Karpas-422 (cell line): ENCODE data around the gene AGPAT4. TPM values are rescaled to one million over a fixed set of nuclear protein-coding genes. Genes with fewer than 3 reads are reported as not detected.

ENCODE experiments used
- DNase-seq: peaks from one replicate; pipeline ENCODE4 v3.0.0-alpha.2; 2015
- H2AFZ ChIP-seq: fragments of 200-600 bp; sonication (generic); 2 replicates; pipeline ENCODE4 v1.6.1; 2014; ENCODE audit warnings: antibody characterized with exemption, low read length, mixed read lengths
- H3K27ac ChIP-seq: fragments of 200-600 bp; sonication (generic); 2 replicates; pipeline ENCODE4 v1.5.1; 2014; ENCODE audit warnings: mild to moderate bottlenecking, low read length, moderate library complexity
- H3K27me3 ChIP-seq: fragments of 200-600 bp; sonication (generic); 2 replicates; pipeline ENCODE4 v1.6.1; 2014; ENCODE audit warnings: low read length, mixed read lengths
- H3K36me3 ChIP-seq: fragments of 200-600 bp; sonication (generic); 2 replicates; pipeline ENCODE4 v1.6.1; 2014; ENCODE audit warnings: low read length, mixed read lengths; ENCODE audit not compliant: insufficient read depth
- H3K4me1 ChIP-seq: fragments of 200-600 bp; sonication (generic); 2 replicates; pipeline ENCODE4 v1.6.1; 2014; ENCODE audit warnings: mild to moderate bottlenecking, low read length, mixed read lengths
- H3K4me2 ChIP-seq: fragments of 200-600 bp; sonication (generic); 2 replicates; pipeline ENCODE4 v1.6.1; 2014; ENCODE audit warnings: low read length, low read depth, mild to moderate bottlenecking; ENCODE audit not compliant: poor library complexity, severe bottlenecking
- H3K4me3 ChIP-seq: fragments of 200-600 bp; sonication (generic); 2 replicates; pipeline ENCODE4 v1.5.1; 2014; ENCODE audit warnings: mild to moderate bottlenecking, antibody characterized with exemption, low read length, mixed read lengths
- H3K79me2 ChIP-seq: fragments of 200-600 bp; sonication (generic); 2 replicates; pipeline ENCODE4 v1.6.1; 2014; ENCODE audit warnings: mild to moderate bottlenecking, low read length, mixed read lengths
- H3K9ac ChIP-seq: fragments of 200-600 bp; sonication (generic); 2 replicates; pipeline ENCODE4 v1.6.0; 2014; ENCODE audit warnings: low read length
- H3K9me2 ChIP-seq: fragments of 200-600 bp; sonication (generic), shearing (Covaris generic); replicated peaks from 2 replicates; pipeline ENCODE4 v1.6.0; 2014; ENCODE audit warnings: mild to moderate bottlenecking, low read length, moderate library complexity; ENCODE audit not compliant: insufficient read depth
- H3K9me3 ChIP-seq: fragments of 300-700, 200-600 bp; sonication (generic); 2 replicates; pipeline ENCODE4 v1.6.1; 2014; ENCODE audit warnings: low read length, mixed read lengths
- H4K20me1 ChIP-seq: fragments of 200-600 bp; sonication (generic); 2 replicates; pipeline ENCODE4 v1.6.1; 2014; ENCODE audit warnings: mild to moderate bottlenecking, antibody characterized with exemption, low read length, low read depth; ENCODE audit not compliant: insufficient read depth
- total RNA-seq: library from RNA; depleted of rRNA; stranded (reverse); fragments of >200 nt; shearing (Covaris generic); gene quantifications from 2 replicates; pipeline ENCODE4 v1.2.3, GENCODE V29; 2014; ENCODE audit warnings: low replicate concordance

Gene AGPAT4
- total RNA-seq, 1 experiment from 2014 or later = 6.2 TPM

- H3K36me3 ChIP-seq = peaks cover 7% of the 10 kb centered on the region; the same call in 1 of the 2 replicates
- H3K4me3 ChIP-seq = no peak overlapping the region
- H3K9me3 ChIP-seq = no peaks in the 10 kb centered on the region
- no peaks in the 10 kb centered on the region for H4K20me1 ChIP-seq
- no peak for DNase-seq
- H2AFZ ChIP-seq = no peak overlapping the region
- no peak overlapping the region for H3K27ac ChIP-seq
- H3K79me2 ChIP-seq = no peaks in the 10 kb centered on the region
- no peaks in the 10 kb centered on the region for H3K27me3 ChIP-seq
- H3K4me1 ChIP-seq = no peaks in the 10 kb centered on the region
- no peaks in the 10 kb centered on the region for H3K9me2 ChIP-seq
- no peak overlapping the region for H3K9ac ChIP-seq
- no peak overlapping the region for H3K4me2 ChIP-seq
Observed at GRCh38 chr6:161101517-161101916, 172.3 kb downstream of the AGPAT4 start.

GRCh38 chr6:161100072-161100471 is 173.8 kb downstream of the AGPAT4 start:
- no peaks in the 10 kb centered on the region for H3K9me3 ChIP-seq
- no peak overlapping the region for H2AFZ ChIP-seq
- no peaks in the 10 kb centered on the region for H3K9me2 ChIP-seq
- H3K27me3 ChIP-seq = no peaks in the 10 kb centered on the region
- no peak overlapping the region for H3K27ac ChIP-seq
- H3K4me2 ChIP-seq = no peak overlapping the region
- no peaks in the 10 kb centered on the region for H4K20me1 ChIP-seq
- no peak overlapping the region for H3K9ac ChIP-seq
- no peaks in the 10 kb centered on the region for H3K4me1 ChIP-seq
- peaks cover 5% of the 10 kb centered on the region; the same call in 1 of the 2 replicates for H3K36me3 ChIP-seq
- no peaks in the 10 kb centered on the region for H3K79me2 ChIP-seq
- no peak overlapping the region for H3K4me3 ChIP-seq
- DNase-seq = no peak

DNA sequence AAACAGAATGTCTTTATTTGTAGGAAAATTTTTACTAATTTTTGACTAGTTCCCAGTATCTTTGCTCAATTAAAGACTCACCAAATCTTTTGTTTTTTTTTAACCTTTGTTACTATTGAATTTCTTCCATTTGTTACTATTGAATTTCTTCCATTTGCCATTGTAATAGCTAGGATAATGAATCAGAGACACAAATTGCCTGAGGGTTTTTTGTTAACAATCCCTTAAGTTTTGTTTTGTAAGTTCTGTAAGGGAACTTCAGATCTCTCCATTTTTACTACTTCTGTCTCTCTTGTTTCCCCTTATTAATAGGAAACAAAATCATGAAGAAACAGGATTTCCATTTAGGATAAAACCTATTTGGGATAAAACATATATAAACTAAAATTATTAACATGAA is 177.9 kb downstream of the AGPAT4 start:
- Histone ChIP-seq H3K36me3 (0 out of 2 replicates have a peak, but pooled peaks cover 4% of the 10 kb centered on the region), H3K9ac (no peak overlapping the region)

DNA sequence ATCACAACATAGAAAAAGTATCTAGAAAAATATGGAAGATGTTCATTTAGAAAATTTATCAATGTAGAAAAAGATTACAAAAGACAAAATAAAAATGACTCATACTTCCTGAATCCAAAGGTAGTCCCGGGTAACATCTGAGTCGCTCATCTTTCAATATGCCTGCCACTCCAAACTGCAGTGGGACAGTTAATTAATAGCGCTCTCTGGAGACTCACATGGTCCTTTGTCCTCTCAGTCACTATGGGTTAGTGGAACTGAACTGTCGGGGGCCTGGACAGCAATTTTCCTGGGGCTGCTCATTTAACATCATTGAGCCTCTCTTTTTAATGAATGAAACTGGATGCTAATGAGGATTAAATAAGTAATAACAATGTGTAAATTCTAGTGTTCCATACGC is 178.9 kb downstream of the AGPAT4 start:
- Histone ChIP-seq H3K4me3 (no peak overlapping the region), H4K20me1 (no peaks in the 10 kb centered on the region), H3K4me2 (no peak overlapping the region), H3K79me2 (no peaks in the 10 kb centered on the region), H3K36me3 (0 out of 2 replicates have a peak, but pooled peaks cover 4% of the 10 kb centered on the region), H3K4me1 (no peaks in the 10 kb centered on the region), H3K9me2 (no peaks in the 10 kb centered on the region), H3K9ac (no peak overlapping the region), H3K27ac (no peak overlapping the region), H3K9me3 (no peaks in the 10 kb centered on the region), H2AFZ (no peak overlapping the region), H3K27me3 (no peaks in the 10 kb centered on the region)
- no peak for DNase-seq

More for the DNA sequence above, 177.9 kb downstream of the AGPAT4 start:
- no peaks in the 10 kb centered on the region for H3K27me3 ChIP-seq
- H3K9me3 ChIP-seq = no peaks in the 10 kb centered on the region
- no peak overlapping the region for H3K4me2 ChIP-seq
- DNase-seq = no peak
- no peaks in the 10 kb centered on the region for H3K79me2 ChIP-seq
- no peak overlapping the region for H3K4me3 ChIP-seq
- H2AFZ ChIP-seq = no peak overlapping the region
- H3K9me2 ChIP-seq = no peaks in the 10 kb centered on the region
- no peaks in the 10 kb centered on the region for H3K4me1 ChIP-seq
- no peaks in the 10 kb centered on the region for H4K20me1 ChIP-seq
- no peak overlapping the region for H3K27ac ChIP-seq

DNA sequence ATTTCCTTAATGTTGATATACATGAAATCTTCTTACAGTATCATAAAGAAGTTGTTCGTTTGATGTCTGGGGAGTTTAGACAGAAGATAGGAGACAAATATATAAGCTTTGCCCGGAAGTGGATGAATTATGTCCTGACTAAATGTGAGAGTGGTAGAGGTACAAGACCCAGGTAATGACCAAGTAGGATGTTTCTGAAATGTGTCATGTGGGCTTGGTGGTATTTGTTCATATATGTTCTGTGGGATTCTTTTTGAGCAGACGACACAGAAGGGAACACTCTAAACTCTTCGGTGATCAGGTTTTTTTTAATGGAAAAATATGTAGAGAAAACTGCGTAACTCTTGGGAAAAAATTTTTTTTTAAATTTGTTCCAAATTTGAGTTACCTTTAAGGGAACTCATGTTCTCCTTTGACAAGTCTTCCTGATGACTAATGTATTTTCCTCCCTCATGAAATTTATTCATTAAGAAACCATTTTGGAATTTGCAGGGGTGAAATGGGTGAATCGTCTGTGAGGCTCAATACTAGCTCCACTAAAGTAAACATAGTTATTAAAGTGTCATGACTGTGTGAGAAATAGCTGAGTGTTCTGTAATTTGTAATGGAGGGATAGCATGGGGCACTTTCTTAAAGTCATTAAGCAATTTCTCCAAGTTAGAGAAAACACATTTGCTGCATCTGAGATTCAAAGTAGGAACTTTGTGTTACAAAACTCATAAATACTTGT is 181.7 kb downstream of the AGPAT4 start:
- no peaks in the 10 kb centered on the region for H3K4me1 ChIP-seq
- no peaks in the 10 kb centered on the region for H3K9me3 ChIP-seq
- H2AFZ ChIP-seq = no peak overlapping the region
- no peaks in the 10 kb centered on the region for H3K79me2 ChIP-seq
- no peaks in the 10 kb centered on the region for H3K9me2 ChIP-seq
- H3K4me3 ChIP-seq = no peak overlapping the region
- H3K9ac ChIP-seq = no peak overlapping the region
- no peaks in the 10 kb centered on the region for H4K20me1 ChIP-seq
- no peak overlapping the region for H3K4me2 ChIP-seq
- no peak overlapping the region for H3K27ac ChIP-seq
- no peak for DNase-seq
- H3K36me3 ChIP-seq = 0 out of 2 replicates have a peak, but pooled peaks cover 4% of the 10 kb centered on the region
- no peaks in the 10 kb centered on the region for H3K27me3 ChIP-seq

GRCh38 chr6:161091151-161091550 is 182.7 kb downstream of the AGPAT4 start:
- no peak overlapping the region for H3K4me3 ChIP-seq
- H3K27me3 ChIP-seq = no peaks in the 10 kb centered on the region
- no peak for DNase-seq
- 0 out of 2 replicates have a peak, but pooled peaks cover 4% of the 10 kb centered on the region for H3K36me3 ChIP-seq
- H4K20me1 ChIP-seq = no peaks in the 10 kb centered on the region
- H3K4me1 ChIP-seq = no peaks in the 10 kb centered on the region
- H3K79me2 ChIP-seq = no peaks in the 10 kb centered on the region
- H3K9ac ChIP-seq = no peak overlapping the region
- H3K27ac ChIP-seq = no peak overlapping the region
- H3K9me2 ChIP-seq = no peaks in the 10 kb centered on the region
- no peak overlapping the region for H2AFZ ChIP-seq
- no peaks in the 10 kb centered on the region for H3K9me3 ChIP-seq
- no peak overlapping the region for H3K4me2 ChIP-seq

DNA sequence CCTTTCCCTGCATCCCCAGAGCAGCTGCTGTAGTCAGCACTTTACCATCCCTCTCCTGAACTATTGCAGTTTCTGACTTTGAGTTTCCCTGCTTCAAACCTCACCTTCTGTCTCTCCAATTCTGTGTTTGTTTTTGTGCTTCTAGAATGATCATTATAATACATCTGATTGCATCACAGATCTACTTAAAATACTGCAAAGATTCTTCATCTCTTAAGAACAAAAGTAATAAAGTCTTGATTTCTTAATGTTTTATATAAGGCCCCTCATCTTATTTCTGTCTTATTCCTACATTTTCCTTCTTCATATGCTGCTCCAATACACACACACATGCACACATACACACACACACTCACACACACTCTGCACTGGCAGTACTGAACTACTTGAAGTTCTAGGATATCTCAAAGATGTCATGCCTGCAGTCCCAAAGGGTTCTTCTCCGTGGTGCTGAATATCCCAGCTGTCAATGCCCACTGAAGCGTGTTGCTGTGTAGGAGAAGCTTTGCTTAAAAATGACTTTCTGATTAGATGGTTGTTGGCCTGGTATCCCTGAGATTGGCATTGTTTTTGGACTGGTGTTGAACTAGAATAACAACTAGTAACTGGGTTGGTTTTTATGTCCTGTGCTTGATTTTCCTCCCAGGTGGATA is 185.1 kb downstream of the AGPAT4 start:
- H2AFZ ChIP-seq = no peak overlapping the region
- H3K9me3 ChIP-seq = no peaks in the 10 kb centered on the region
- no peaks in the 10 kb centered on the region for H3K79me2 ChIP-seq
- H3K4me1 ChIP-seq = no peaks in the 10 kb centered on the region
- H3K9ac ChIP-seq = no peak overlapping the region
- no peak overlapping the region for H3K27ac ChIP-seq
- 0 out of 2 replicates have a peak, but pooled peaks cover 4% of the 10 kb centered on the region for H3K36me3 ChIP-seq
- DNase-seq = no peak
- no peaks in the 10 kb centered on the region for H3K9me2 ChIP-seq
- no peak overlapping the region for H3K4me2 ChIP-seq
- no peaks in the 10 kb centered on the region for H4K20me1 ChIP-seq
- H3K27me3 ChIP-seq = no peaks in the 10 kb centered on the region
- no peak overlapping the region for H3K4me3 ChIP-seq

DNA sequence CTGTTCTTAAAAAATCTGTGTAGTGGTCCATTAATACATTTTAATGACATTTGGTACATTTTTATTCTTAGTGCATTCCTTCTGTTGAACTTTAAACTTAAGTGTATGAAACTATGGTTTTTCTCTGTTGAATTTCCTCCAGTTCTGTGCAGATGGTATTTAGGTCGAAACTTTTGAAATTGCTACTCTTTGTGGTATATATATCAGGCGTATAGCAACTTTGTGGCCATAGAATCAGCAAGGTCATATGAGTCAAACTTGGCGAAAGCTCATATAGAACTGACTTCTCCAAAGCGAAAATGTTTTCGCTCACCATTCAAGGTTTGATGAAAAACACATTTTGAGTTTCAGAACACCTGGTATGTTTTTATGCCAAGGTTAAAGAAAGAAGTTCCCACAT is 188.6 kb downstream of the AGPAT4 start:
- H3K4me1 ChIP-seq = peaks cover 7% of the 10 kb centered on the region
- H4K20me1 ChIP-seq = no peaks in the 10 kb centered on the region
- no peaks in the 10 kb centered on the region for H3K36me3 ChIP-seq
- no peak for DNase-seq
- no peak overlapping the region for H3K9ac ChIP-seq
- H3K27ac ChIP-seq = no peak overlapping the region
- no peaks in the 10 kb centered on the region for H3K27me3 ChIP-seq
- H3K4me2 ChIP-seq = no peak overlapping the region
- H3K9me2 ChIP-seq = no peaks in the 10 kb centered on the region
- H2AFZ ChIP-seq = no peak overlapping the region
- no peaks in the 10 kb centered on the region for H3K9me3 ChIP-seq
- no peak overlapping the region for H3K4me3 ChIP-seq
- H3K79me2 ChIP-seq = no peaks in the 10 kb centered on the region
